Measurements from ENCODE around the gene BTAF1.

The BTAF1 gene

DNA sequence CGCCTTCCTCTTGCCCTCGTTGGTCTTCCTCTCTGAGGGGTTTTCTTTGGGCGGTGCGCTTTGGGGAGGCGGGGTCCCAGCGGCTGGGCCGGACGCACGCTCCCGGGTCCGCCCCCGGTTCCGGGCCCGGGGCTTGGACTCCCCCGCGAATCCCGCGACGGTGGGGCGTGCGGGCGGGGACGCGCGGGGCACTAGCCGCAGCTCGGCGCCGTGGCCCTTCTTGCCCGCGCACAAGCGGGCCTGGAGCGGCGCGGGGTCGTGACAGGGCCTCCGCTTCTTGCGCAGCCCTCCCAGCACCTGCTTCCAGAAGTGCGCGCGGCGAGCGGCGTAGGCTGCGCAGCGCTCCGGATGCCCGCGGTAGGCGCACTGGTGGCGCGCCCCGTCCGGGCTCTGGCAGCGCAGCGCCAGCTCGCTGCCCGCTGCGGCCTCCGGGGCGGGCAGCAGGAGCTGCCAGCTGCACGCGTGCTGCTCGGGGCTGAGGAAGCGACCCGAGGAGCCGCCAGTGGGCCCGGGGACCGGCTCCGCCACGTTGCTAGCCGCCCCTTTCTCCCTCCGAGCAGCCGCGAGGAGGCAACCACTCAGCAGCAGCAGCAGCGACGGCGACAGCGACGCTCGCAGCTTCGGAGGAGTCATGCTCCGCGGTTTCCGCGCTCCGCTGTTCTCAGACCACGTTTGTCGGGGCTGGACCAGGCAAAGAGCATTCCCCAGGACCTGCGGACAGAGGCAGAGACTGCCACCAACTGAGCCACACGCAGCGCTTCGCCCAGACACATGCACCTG is 15.0 kb upstream of the BTAF1 start:
- DNase-seq, result peak; percentile 73

DNA sequence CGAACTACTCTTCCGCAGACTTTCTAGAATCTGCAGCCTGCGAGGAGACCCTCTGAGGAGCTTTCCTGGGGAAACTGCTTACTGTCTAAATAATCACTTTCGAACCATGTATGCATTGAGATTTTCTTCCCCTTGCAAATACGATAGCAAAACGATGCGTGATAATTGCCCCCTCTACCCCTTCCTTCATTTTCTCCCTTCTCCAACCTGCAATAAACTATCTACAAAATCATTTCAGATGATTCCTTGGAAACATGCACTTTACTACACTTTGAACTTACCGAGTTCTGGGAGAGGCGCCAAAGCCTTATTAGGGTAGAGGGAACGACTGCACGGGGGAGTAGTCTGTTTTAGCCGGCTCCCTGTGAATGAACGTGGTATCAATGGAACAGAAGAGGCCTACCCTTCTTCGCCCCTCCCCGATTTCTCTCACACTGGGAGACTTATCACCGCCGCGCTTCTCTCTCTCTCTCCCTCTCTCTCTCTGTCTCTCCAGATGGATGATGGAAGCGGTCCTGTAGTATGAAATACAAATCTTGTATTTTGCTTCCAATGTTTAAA is 14.4 kb upstream of the BTAF1 start, which contains the start of gene FGFBP3:
Gene FGFBP3 (minus strand): TSS at position 370 of the 561 bp plus-strand sequence. CDS start 517 bp downstream, outside the sequence.
- peak; percentile 20 for DNase-seq

DNA sequence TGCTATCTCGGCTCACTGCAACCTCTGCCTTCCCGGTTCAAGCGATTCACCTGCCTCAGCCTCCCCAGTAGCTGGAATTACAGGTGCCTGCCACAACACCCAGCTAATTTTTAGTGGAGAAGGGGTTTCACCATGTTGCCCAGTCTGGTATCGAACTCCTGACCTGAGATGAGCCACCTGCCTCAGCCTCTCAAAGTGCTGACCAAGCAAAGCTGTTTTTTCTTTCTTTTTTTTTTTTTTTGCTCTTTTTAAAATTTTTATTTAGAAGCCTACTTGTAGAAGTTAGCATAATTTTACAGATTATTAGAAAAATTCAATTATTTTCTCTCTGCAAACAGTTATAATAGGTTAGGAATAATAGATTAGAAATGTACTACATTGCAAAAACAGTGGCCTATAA is 13.1 kb upstream of the BTAF1 start:
- DNase-seq, result no peak

DNA sequence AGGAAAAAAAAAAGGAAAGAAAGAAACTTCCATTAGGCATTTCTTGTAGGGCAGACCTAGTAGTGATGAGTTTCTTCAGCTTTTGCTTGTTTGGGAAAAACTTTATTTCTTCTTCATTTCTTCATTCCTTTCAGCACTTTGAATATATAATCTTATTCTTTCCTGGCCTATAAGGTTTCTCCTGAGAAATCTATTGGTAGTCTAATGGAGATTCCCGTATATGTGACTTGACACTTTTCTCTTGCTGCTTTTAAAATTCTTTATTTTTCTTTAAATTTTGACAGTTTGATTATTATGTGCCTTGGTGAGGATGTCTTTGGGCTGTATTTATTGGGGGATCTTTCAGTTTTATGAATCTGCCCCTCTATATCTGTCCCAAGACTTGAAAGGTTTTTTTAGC is 3.9 kb upstream of the BTAF1 start:
- no peak for DNase-seq

DNA sequence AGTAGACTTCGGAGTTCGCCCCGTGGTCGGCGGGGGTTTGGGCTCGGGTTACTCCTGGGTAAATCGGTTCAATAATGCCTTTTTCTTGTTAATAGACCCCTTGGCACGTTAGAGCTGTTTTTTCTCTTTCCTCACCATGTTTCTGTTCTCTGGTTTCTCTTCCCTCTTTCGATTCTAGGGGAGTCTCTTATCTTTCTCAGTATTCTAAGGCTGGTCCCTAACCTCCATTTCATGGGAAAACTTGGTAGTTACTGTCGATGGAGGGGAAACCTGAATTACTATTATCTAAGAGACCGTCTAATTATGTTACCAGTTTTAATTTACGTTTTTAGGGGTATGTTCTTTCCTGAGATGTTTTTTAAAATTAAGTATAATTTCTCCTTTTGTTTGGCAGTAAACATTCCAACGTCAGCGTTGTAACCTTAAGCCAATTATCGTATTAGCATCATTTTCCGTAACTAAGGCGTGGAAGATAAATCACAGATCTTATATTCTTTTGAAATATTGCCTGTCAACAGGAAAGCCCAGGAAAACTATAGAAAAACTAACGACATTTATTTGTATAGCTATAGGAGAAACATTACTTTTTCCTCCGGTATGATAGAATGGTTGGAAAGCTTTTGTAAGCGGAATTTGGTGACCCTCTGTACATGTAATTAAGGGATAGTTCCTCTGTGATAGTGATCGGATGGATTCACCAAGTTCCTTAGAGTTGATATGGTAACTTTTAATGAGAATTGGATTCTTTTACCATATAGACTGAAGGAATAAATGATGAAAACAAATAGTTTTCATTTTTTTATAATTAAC is 847 bp downstream of the BTAF1 start:
- DNase-seq, result no peak

DNA sequence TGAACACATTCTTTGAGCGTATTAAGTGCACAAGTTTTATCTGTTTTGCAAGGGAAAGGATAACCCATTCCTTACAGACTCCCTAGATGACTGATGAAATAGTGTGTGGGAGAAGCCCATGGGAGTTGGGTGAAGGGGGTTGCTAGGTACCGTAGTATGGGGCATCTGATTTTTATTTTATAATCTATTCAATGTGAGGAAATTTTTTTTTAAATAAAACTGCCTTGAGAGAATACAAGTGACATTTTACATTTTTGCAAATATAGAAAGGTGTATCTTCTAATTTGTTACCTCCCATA is 1.4 kb downstream of the BTAF1 start:
- DNase-seq, result no peak

DNA sequence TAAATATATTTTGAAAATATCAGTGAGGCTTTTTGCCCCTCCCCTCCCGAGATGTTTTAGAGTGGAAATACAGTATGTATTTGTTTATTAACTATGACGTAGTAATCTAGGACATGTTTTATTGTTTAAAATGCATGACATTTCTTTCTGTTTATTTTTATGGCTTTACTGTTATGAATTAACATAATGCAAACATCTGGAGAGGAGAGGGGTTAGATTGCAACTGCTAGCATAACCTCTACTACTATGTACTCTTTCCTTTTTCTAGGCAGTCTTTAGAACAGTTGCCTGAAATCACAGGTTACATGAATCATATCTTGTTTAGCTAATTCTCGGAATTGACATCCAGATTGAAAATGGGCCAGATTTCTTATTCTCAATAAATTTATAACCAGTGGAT is 7.4 kb downstream of the BTAF1 start:
- DNase-seq, result no peak

DNA sequence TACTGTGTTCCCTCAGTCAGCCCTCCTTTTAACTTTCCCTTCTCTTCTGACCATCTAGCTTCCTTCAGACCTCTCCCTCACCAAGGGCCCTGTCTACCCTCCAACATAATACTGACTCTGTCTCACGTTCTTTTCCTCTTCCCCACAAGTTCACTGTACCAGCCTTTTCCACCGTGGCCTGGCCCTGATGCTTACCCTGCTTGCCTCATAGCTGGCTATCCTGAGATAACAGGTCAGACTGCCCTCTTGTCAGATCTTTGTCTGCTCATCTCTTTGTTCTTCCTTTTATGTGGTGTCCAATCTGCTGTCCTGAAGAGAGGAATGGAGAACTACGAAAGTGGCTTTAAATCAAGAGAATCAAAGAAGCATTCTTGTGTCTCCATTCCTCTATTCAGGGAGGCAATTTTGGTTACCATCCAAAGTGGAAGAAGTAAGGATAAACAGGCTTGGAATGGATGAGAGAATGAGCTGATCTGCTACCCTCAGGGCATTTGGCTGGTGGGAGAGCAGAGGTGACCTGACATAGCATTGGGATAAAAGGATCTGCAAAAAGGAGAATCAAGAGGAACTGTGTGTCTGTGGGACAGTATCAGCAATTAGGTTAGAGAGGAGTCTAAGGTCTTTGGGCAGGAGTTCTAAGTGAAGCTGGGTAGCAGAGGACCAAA is 8.1 kb downstream of the BTAF1 start:
- DNase-seq, result no peak

DNA sequence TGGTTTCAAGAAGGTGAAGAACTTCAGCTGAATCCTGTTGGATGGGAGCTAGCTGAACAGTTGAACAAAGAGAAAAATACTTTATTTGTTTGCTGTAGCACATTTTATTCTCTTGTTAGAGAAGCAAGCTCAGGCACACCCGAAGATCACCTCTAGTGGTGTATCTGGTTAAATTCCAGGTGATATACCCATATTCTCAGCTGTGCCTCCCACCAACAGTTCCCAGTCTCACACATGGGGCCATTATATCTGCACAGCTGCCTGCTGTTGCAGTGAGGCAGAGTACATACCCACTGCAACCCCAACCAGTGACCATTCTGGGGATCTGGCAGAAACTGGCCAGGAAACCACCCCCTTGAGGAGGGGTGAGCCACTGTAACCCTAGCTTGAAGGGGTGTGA is 9.2 kb downstream of the BTAF1 start:
- no peak for DNase-seq

DNA sequence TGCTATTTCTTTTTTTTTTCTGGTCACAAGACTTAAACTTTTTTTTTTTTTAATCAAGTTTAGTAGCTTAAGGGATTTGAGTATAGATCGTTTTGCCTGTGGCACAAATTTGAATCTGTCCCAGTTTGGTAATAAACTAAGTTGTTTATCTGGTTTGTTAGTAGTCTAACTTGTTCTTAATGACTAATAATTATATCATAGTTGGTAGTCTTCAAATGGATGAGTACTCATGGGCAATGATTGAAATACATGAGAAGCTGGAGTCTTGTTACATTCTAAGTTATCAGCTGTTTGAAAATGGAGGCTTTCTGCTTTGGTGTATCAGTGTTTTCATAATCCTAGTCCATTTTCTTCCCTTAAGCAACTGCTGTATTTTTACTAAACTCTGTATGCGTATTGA is 12.3 kb downstream of the BTAF1 start:
- DNase-seq, result no peak

DNA sequence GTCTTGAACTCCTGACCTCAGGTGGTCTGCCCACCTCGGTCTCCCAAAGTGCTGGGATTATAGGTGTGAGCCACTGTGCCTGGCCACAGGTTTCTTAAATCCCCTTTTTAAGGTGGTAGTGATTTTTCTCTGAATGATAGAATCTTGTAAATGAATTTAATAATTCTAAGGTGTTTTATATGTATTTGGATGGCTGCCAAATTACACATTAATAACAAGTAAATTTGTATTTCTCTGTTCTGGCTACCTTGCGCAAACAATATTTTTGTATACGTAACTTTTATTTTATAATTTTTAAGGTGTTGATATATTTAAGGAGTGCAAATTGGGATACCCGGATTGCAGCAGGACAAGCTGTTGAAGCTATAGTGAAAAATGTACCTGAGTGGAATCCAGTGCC is 16.1 kb downstream of the BTAF1 start:
- no peak for DNase-seq

DNA sequence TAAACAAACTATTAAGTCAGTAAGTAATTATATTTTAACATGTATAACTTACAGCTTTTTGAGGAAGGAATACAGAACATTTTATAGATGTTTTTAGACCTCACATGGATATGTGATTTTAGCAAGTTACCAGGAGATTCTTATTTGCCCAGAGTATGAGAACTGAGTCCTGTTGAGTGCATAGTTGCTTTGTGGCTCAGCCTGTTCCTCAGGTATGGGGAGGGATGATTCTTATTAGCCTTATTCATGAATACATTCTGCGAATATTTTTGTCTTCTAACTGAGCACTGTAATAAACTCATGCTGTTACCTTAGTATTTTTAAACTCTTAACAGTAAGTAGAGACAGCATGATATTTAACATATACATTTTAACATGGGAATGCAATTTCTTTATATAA is 17.9 kb downstream of the BTAF1 start:
- no peak for DNase-seq

DNA sequence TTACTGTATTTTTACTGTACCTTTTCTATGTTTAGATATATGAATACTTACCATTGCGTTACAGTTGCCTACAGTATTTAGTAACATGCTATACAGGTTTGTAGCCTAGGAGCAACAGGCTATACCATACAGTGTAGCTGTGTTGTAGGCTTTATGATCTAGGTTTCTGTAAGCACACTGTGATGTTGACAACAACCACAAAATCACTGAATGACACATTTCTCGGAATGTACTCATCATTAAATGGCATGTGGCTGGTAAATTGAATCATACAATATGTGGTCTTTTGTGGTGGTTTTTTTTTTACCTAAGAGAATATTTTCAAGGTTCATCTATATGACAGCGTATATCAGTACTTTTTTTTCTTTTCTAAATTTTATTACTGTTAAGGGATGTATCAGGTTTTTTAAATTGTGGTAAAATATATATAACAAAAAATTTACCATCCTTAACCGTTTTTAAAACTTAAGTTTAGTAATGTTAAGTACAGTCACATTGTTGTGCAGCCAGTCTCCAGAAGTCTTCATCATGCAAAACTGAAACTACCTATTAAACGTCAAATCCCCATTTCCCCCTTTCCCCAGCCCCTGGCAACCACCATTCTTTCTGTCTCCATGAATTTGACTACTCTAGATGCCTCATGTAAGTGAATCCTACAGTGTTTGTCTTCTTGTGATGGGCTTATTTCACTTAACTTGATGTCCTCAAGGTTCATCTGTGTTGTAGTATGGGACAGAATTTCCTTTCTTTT is 21.5 kb downstream of the BTAF1 start:
- DNase-seq, result peak; percentile 37

DNA sequence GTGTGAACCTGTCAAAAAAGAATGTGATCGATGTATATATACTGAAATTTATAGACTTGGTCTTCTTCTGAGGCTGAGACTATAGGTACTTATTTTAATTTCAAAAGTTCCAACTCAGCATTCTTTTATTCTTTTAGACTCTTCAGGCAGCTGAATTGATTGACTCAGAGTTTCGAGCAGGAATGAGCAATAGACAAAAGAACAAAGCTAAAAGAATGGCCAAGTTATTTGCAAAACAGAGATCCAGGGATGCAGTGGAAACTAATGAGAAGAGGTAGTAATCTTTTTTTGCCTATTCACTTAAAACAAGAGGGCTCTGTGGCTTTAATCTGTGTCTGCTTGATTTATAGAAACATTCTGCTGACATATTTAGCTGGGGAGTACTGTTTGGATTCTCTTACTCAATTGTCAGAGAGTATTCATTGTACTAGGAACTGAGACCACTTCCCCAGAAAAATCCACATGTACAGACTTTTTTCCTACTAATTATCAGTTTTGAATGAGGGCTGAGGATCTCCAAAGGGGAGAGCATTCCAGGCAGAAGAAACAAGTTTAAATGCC is 30.1 kb downstream of the BTAF1 start:
- DNase-seq, result no peak

DNA sequence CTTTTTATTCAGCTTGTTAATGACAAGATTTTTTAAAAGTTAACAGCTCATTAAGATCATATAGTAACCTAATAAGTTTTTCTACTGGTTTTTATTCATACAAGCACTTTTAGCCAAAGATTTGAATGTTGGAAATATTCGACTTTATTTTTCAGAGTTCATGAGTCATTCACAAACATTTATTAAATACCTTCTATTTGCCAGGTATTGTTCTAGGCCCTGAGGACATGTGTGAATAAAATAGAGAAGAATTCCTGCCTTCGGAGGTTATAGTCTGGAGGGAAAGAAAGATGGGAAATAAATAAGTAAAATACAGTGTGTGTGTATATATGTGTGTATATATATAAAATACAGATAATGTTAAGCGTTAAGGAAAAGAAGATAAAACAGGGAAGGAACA is 31.5 kb downstream of the BTAF1 start:
- DNase-seq, result no peak

DNA sequence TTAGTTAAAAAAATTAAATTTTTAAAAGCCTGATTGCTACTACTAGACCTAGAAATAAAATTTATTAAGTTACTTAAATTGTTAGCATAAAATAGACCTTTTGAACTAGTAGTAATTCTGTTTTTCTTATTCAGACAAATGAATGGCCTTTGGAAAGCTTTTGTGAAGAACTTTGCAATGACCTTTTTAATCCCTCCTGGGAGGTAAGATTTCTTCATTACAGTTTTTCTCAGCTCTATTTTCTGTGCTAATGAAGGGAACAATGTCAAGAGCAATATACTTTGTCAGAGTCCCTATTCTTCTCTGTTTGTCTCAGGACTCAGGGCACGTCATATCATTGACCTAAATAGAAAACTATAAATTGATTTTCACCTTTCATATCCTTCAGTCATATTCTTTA is 33.5 kb downstream of the BTAF1 start:
- no peak for DNase-seq

DNA sequence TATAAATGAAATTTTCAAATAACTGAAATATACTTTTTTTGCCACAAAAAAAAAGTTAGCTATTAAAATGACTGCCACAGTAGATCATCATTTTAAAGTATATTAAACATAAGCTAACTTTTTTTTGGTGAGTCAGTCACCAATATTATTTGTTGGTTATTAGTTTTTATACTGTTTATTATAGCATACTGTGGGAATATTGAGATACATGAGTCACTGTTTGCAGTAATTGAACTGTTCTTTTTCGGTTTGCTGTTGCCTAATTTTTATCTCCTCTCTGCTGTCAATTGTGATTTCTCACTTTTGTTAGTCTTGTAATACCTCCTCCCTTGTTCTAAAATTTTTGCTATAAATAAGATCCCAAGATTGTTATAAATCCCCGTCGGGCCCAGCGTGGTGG is 45.7 kb downstream of the BTAF1 start:
- DNase-seq, result no peak

DNA sequence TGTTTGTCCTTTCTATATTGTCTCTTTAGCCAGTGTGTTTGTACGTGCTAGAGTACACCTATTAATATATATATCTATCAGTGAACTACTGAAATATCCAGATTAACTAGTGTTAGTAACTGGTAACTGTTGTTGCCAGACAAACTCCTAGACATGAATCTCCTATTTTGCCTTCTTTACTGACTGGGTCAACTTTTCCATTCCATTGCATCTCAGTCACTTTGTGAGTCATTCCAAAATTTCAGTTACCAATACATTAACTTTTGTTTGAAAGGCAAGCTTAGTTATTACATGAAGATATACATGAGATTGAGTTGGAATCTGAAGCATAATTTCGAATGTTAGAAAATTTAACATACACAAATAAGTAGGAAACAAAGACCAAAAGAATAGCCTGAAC is 51.4 kb downstream of the BTAF1 start:
- DNase-seq, result no peak

DNA sequence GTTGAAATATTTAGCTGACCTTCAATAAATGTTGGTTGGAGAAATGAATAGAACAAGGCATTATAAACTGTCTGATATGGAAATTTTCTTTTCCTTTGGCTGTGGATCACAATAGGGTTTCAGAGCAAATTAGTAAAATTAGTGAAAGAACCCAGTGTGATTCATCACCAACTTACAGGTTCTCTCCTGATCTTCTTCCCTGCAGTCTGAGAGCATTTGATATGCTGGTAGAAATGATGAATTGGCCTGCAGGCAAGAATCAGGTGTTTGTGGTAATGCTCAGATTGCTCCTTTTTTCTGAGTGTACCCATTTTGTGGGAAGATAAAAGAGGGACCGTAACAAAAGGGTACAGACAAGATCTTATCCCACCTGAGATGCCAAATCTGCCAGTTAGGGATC is 51.9 kb downstream of the BTAF1 start:
- no peak for DNase-seq

DNA sequence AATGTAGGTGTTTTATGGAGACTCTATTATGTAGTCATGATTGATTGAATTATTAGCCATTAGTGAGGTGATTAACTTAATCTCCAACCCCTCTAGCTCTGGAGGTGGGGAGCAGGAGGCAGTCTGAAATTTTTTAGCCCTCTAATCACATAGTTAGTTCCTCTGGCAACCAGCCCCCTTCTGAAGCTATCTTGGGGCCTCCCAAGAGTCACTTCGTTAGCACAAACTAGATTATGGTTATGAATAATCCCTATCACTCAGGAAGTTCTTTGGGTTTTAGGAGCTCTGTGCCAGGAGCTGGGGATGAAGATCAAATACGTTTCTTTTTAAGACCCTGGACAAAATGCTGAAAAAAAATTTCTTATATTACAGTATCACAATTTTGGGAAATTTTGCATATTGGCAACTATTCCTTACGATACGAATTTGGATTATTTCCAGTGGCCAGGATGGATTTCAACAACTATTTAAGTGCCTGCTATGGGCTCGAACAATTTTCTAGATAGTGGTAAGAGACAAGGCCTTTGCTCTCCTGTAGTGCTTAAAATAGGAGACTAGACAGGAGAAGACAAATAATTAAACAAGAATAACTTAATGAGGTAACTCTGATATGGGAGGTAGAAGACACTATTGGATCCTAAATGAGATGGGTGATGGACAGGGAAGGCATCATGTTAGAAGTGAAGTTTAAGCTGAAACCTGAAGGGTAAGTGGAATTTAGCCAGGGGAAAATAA is 52.9 kb downstream of the BTAF1 start:
- DNase-seq, result no peak

DNA sequence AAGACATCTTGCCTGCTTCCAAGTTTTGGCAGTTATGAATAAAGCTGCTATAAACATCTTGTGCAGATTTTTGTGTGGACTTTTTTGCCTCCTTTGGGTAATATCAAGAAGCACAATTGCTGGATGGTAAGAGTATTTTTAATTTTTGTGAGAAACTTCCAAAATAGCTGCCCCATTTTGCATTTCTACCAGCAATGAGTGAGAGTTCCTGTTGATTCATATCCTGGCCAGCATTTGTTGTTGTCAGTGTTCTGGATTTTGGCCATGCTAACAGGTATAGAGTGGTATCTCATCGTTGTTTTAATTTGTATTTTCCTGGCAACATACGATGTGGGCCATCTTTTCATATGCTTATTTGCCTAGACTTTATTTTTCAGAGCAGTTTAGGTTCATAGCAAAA is 53.9 kb downstream of the BTAF1 start:
- no peak for DNase-seq

DNA sequence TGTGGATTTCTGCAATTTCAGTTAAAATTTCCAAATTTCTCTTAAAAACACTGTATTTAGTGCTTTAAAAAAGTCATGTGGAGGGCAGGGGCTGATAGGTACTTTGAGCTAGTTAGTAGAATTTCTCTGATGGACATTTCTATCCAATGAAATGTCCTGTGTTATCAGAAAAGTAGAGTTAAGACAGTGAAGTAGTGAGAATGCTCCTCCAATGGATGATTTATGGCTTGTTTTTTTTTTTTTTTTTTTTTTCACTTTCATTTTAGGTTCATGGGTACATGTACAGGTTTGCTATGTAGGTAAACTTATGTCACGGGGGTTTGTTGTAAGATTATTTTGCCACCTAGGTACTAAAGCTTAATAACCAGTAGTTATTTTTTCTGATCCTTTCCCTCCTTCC is 55.0 kb downstream of the BTAF1 start:
- no peak for DNase-seq
